Measurements from ENCODE around the gene TMEM175. TPM values are rescaled to one million over a fixed set of nuclear protein-coding genes. Genes with fewer than 3 reads are reported as not detected.

The TMEM175 gene
- total and polyA plus RNA-seq, 3 experiments from 2014 or later: 16.9 to 21.5 (median 17.6) TPM

DNA sequence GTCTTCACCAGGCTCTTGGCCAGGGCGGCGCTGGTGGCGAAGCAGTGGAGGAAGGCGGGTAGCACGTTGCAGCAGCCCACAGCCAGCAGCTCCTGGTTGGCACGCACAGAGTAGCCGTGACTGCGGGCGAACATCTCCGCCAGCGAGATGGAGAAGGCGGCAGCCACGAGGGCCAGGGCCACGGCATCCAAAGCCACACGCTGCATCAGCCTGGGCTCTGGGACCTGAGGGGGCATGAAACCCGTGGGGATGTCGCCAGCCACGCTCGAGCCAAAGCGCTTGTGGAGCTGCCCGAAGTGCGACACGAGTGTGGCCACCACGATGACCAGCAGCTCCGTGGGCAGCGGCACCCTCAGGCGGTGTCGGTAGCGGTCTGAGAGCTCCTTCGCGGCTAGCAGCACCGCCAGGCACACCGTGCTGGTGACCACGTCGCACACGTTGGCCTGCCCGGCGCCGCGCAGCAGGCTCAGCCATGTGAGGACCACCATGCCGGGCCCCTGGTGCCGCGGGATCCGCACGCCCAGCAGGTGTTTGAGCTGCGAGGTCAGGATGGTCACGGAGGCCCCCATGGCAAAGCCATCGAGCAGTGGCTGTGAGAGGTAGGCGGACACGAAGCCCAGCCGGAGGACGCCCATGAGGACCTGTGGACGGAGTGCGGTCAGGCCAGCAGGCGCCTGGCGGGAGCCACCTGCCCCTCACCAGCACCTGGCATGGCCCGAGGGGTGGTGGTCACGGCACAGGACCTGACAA lies 57.6 kb downstream of the TMEM175 start:
- POLR2A ChIA-PET: no interaction called here
- peaks cover 0 to 11% (median 0%) of the 10 kb centered on the region in 3 donors for H3K36me3 Mint-ChIP-seq

GRCh38 chr4:990746-991367 lies 58.6 kb downstream of the TMEM175 start:
- Histone ChIP-seq H3K36me3 (ENCODE audit: insufficient read depth, low read length) (no peaks in the 10 kb centered on the region), H3K9me3 (ENCODE audit: low read length) (no peaks in the 10 kb centered on the region), H3K4me1 (ENCODE audit: insufficient read depth, low read length) (peaks cover 7% of the 10 kb centered on the region), H3K4me3 (ENCODE audit: low read length) (no peak overlapping the region), H3K27ac (ENCODE audit: low read depth, low read length) (no peak overlapping the region), H3K27me3 (ENCODE audit: insufficient read depth, low read length, poor library complexity, severe bottlenecking) (no peaks in the 10 kb centered on the region)
- POLR2A ChIA-PET: interaction anchor here (0.6 kb wide), 1 partner anchor 194 kb away, joined by 4 read pairs; no protein-coding TSS in a partner anchor
- no peaks in the 10 kb centered on the region for H3K9me3 Mint-ChIP-seq
- CTCF ChIA-PET: no interaction called here
- H3K27me3 Mint-ChIP-seq: no peaks in the 10 kb centered on the region
- no peak overlapping the region for H3K4me3 Mint-ChIP-seq
- DNase-seq: no peak
- peaks cover 0 to 11% (median 0%) of the 10 kb centered on the region in 3 donors for H3K36me3 Mint-ChIP-seq
- peaks cover 7 to 17% (median 8%) of the 10 kb centered on the region in 3 donors for H3K4me1 Mint-ChIP-seq
- no peak overlapping the region for H3K27ac Mint-ChIP-seq

More for the DNA sequence above, 57.6 kb downstream of the TMEM175 start:
- no peak overlapping the region for H3K27ac ChIP-seq (ENCODE audit: low read depth, low read length)
- DNase-seq: no peak
- H3K27ac Mint-ChIP-seq: no peak overlapping the region
- no peaks in the 10 kb centered on the region for H3K27me3 Mint-ChIP-seq
- peaks cover 13 to 27% (median 15%) of the 10 kb centered on the region in 3 donors for H3K4me1 Mint-ChIP-seq
- no peak overlapping the region for H3K4me3 ChIP-seq (ENCODE audit: low read length)
- peaks cover 16% of the 10 kb centered on the region for H3K4me1 ChIP-seq (ENCODE audit: insufficient read depth, low read length)
- CTCF ChIA-PET: interaction anchor here (5.5 kb wide), 1 partner anchor 249 kb away, joined by 60 read pairs; no protein-coding TSS in a partner anchor
- no peaks in the 10 kb centered on the region for H3K9me3 Mint-ChIP-seq
- no peaks in the 10 kb centered on the region for H3K9me3 ChIP-seq (ENCODE audit: low read length)
- H3K4me3 Mint-ChIP-seq: no peak overlapping the region
- no peaks in the 10 kb centered on the region for H3K27me3 ChIP-seq (ENCODE audit: insufficient read depth, low read length, poor library complexity, severe bottlenecking)
- no peaks in the 10 kb centered on the region for H3K36me3 ChIP-seq (ENCODE audit: insufficient read depth, low read length)

DNA sequence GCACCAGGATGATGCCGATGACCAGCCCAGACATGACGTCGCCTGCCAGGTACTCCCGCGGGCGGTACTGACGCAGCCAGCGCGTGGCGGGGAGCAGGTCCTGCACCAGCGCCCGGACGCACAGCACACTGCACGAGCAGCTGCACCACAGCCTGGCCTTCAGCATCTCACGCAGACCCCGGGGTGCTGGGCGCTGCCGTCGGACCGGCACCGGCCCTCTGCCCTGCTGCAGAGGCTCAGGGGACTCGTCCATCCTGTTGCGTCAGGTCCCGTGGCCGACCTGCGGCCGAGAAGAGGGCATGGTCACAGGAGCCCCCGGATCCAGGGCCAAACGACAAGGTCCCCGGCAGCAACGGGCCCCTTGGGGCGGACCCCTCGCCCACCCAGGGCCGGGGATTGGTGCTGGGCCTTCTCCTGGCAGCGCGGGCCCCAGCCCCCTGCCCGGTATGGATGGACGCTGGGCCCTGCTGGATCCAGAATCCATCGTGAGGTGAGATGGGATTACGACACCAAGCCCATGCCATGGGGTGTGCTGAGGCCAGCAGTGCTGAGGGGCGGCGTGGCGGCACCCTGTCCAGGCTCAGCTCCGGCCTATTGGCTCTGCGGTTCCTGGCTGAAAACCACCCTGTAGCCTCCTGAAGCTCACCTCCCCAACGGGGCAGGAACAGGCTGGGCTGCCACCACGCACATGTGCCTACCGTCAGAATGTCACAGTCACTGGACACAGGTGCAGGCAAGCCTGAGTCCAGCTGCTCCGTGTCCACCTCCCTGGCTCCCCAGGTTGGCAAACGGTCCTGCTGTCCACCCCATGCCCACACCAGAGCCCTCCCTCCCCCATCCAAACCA lies 59.4 kb downstream of the TMEM175 start:
- no peaks in the 10 kb centered on the region for H3K27me3 ChIP-seq (ENCODE audit: insufficient read depth, low read length, poor library complexity, severe bottlenecking)
- H3K9me3 ChIP-seq (ENCODE audit: low read length): no peaks in the 10 kb centered on the region
- Mint-ChIP-seq H3K27me3 (no peaks in the 10 kb centered on the region), H3K27ac (no peak overlapping the region), H3K36me3 (peaks cover 0 to 11% (median 0%) of the 10 kb centered on the region in 3 donors), H3K4me3 (no peak overlapping the region), H3K9me3 (no peaks in the 10 kb centered on the region), H3K4me1 (peaks cover 0 to 10% (median 2%) of the 10 kb centered on the region in 3 donors)
- H3K36me3 ChIP-seq (ENCODE audit: insufficient read depth, low read length): no peaks in the 10 kb centered on the region
- ChIA-PET POLR2A (no interaction called here), CTCF (no interaction called here)
- peak overlapping the region; percentile 77 for H3K27ac ChIP-seq (ENCODE audit: low read depth, low read length)
- H3K4me3 ChIP-seq (ENCODE audit: low read length): no peak overlapping the region
- DNase-seq: no peak
- H3K4me1 ChIP-seq (ENCODE audit: insufficient read depth, low read length): no peaks in the 10 kb centered on the region

GRCh38 chr4:992297-993110 lies 60.2 kb downstream of the TMEM175 start:
- Mint-ChIP-seq H3K9me3 (no peaks in the 10 kb centered on the region), H3K4me1 (peaks cover 0 to 10% (median 2%) of the 10 kb centered on the region in 3 donors), H3K36me3 (peaks cover 0 to 11% (median 0%) of the 10 kb centered on the region in 3 donors), H3K27ac (peak overlapping the region in 1 of 8 donors; percentile 26), H3K27me3 (peaks cover 0 to 4% of the 10 kb centered on the region in 2 donors), H3K4me3 (no peak overlapping the region)
- Histone ChIP-seq H3K36me3 (ENCODE audit: insufficient read depth, low read length) (no peaks in the 10 kb centered on the region), H3K27ac (ENCODE audit: low read depth, low read length) (peak overlapping the region; percentile 77), H3K9me3 (ENCODE audit: low read length) (no peaks in the 10 kb centered on the region), H3K4me3 (ENCODE audit: low read length) (no peak overlapping the region), H3K4me1 (ENCODE audit: insufficient read depth, low read length) (no peaks in the 10 kb centered on the region), H3K27me3 (ENCODE audit: insufficient read depth, low read length, poor library complexity, severe bottlenecking) (no peaks in the 10 kb centered on the region)
- ChIA-PET CTCF (no interaction called here), POLR2A (no interaction called here)
- no peak for DNase-seq

- H3K4me1 Mint-ChIP-seq: peaks cover 0 to 10% (median 0%) of the 10 kb centered on the region in 3 donors
- H3K9me3 ChIP-seq (ENCODE audit: low read length): no peaks in the 10 kb centered on the region
- H3K9me3 Mint-ChIP-seq: no peaks in the 10 kb centered on the region
- H3K4me1 ChIP-seq (ENCODE audit: insufficient read depth, low read length): no peaks in the 10 kb centered on the region
- peak within 1 kb of the TSS; percentile 77 for H3K27ac ChIP-seq (ENCODE audit: low read depth, low read length)
- H3K27me3 ChIP-seq (ENCODE audit: insufficient read depth, low read length, poor library complexity, severe bottlenecking): peaks cover 8% of the 10 kb centered on the region
- H3K4me3 Mint-ChIP-seq: no peak within 1 kb of the TSS
- H3K27me3 Mint-ChIP-seq: peaks cover 3 to 10% of the 10 kb centered on the region in 2 donors
- POLR2A ChIA-PET: no interaction called here
- H3K36me3 Mint-ChIP-seq: peaks cover 0 to 11% (median 0%) of the 10 kb centered on the region in 3 donors
- CTCF ChIA-PET: no interaction called here
- DNase-seq: no peak
- H3K27ac Mint-ChIP-seq: peak within 1 kb of the TSS in 2 of 8 donors; percentile 26 to 43
- H3K36me3 ChIP-seq (ENCODE audit: insufficient read depth, low read length): no peaks in the 10 kb centered on the region
- H3K4me3 ChIP-seq (ENCODE audit: low read length): no peak within 1 kb of the TSS
Observed at GRCh38 chr4:993111-994029, 61.1 kb downstream of the TMEM175 start, which contains the start of gene SLC26A1. TSS of gene SLC26A1 (minus strand) at chr4:993404. CDS start at chr4:991703, 1,701 bp downstream.

- no peak overlapping the region for H3K4me3 Mint-ChIP-seq
- H3K36me3 Mint-ChIP-seq: peaks cover 0 to 5% (median 0%) of the 10 kb centered on the region in 3 donors
- H3K4me1 Mint-ChIP-seq: peaks cover 0 to 11% (median 1%) of the 10 kb centered on the region in 3 donors
- H3K27ac Mint-ChIP-seq: peak overlapping the region in 1 of 8 donors; percentile 65
- no peak overlapping the region for H3K4me3 ChIP-seq (ENCODE audit: low read length)
- H3K27me3 Mint-ChIP-seq: peaks cover 10 to 17% of the 10 kb centered on the region in 2 donors
- H3K36me3 ChIP-seq (ENCODE audit: insufficient read depth, low read length): no peaks in the 10 kb centered on the region
- ChIA-PET POLR2A (no interaction called here), CTCF (no interaction called here)
- H3K27me3 ChIP-seq (ENCODE audit: insufficient read depth, low read length, poor library complexity, severe bottlenecking): peaks cover 11% of the 10 kb centered on the region
- no peaks in the 10 kb centered on the region for H3K4me1 ChIP-seq (ENCODE audit: insufficient read depth, low read length)
- peak overlapping the region; percentile 75 for H3K27ac ChIP-seq (ENCODE audit: low read depth, low read length)
- no peaks in the 10 kb centered on the region for H3K9me3 Mint-ChIP-seq
- no peak for DNase-seq
- no peaks in the 10 kb centered on the region for H3K9me3 ChIP-seq (ENCODE audit: low read length)
Observed at GRCh38 chr4:995311-996026, 63.2 kb downstream of the TMEM175 start.
